Astrocyte (in vitro differentiated cells and primary cell): Measurements from ENCODE around the gene DPY19L3. TPM values are rescaled to one million over a fixed set of nuclear protein-coding genes. Genes with fewer than 3 reads are reported as not detected.
"Not testable (repeated sequence)": the region's sequence is repeated elsewhere in the genome, so short reads cannot be mapped to it uniquely, and the experiment has no call there.

ENCODE experiments used
- DNase-seq: peaks from one replicate; pipeline ENCODE4 v3.0.0-alpha.2; 2010; ENCODE audit warnings: low read depth
- FAIRE-seq: peaks from 2 replicates; lab custom pipeline; 2011; peaks lifted over from hg19 to GRCh38; lab: Jason Lieb, UNC
- H2AFZ ChIP-seq: 2 replicates; pipeline ENCODE4 v1.6.0; 2012; ENCODE audit warnings: low read depth, low read length, inconsistent platforms
- H3K27ac ChIP-seq: 2 replicates; pipeline ENCODE4 v1.5.1; 2011; ENCODE audit warnings: low read depth, low read length, inconsistent platforms
- H3K27me3 ChIP-seq: 2 replicates; pipeline ENCODE4 v1.6.0; 2011; ENCODE audit warnings: low read length, inconsistent platforms; ENCODE audit not compliant: insufficient read depth
- H3K36me3 ChIP-seq: 2 replicates; pipeline ENCODE4 v1.5.1; 2011; ENCODE audit warnings: low read length, inconsistent platforms; ENCODE audit not compliant: insufficient read depth
- H3K4me1 ChIP-seq: 2 replicates; pipeline ENCODE4 v1.5.1; 2011; ENCODE audit warnings: low read length, inconsistent platforms; ENCODE audit not compliant: insufficient read depth
- H3K4me2 ChIP-seq: 2 replicates; pipeline ENCODE4 v1.6.0; 2012; ENCODE audit warnings: low read length, inconsistent platforms
- H3K4me3 ChIP-seq: 2 replicates; pipeline ENCODE4 v1.5.1; 2011; ENCODE audit warnings: low read depth, mild to moderate bottlenecking, low read length, inconsistent platforms; ENCODE audit not compliant: insufficient read depth
- H3K79me2 ChIP-seq: 2 replicates; pipeline ENCODE4 v1.6.0; 2012; ENCODE audit warnings: mild to moderate bottlenecking, low read length, inconsistent platforms; ENCODE audit not compliant: insufficient read depth
- H3K9ac ChIP-seq: 2 replicates; pipeline ENCODE4 v1.6.0; 2012; ENCODE audit warnings: mild to moderate bottlenecking, low read length, inconsistent platforms
- H3K9me3 ChIP-seq: 2 replicates; pipeline ENCODE4 v1.5.1; 2012; ENCODE audit warnings: low read depth, mild to moderate bottlenecking, low read length, inconsistent platforms; ENCODE audit not compliant: insufficient read depth
- H4K20me1 ChIP-seq: 2 replicates; pipeline ENCODE4 v1.6.0; 2012; ENCODE audit warnings: low read length, inconsistent platforms; ENCODE audit not compliant: insufficient read depth
- H3K27ac Mint-ChIP-seq: one replicate; pipeline ENCODE4 v1.8.0; 2021; ENCODE audit warnings: mild to moderate bottlenecking, mixed read lengths; ENCODE audit not compliant: unreplicated experiment
- H3K27me3 Mint-ChIP-seq: one replicate; pipeline ENCODE4 v1.8.0; 2021; ENCODE audit warnings: low read depth, mixed read lengths; ENCODE audit not compliant: unreplicated experiment
- H3K36me3 Mint-ChIP-seq: one replicate; pipeline ENCODE4 v1.8.0; 2021; ENCODE audit warnings: low read depth, mixed read lengths; ENCODE audit not compliant: unreplicated experiment
- H3K4me1 Mint-ChIP-seq: one replicate; pipeline ENCODE4 v1.8.0; 2021; ENCODE audit warnings: low read depth, mixed read lengths; ENCODE audit not compliant: unreplicated experiment
- H3K4me3 Mint-ChIP-seq: one replicate; pipeline ENCODE4 v1.8.0; 2021; ENCODE audit warnings: mild to moderate bottlenecking, moderate library complexity, mixed read lengths; ENCODE audit not compliant: unreplicated experiment
- H3K9me3 Mint-ChIP-seq: one replicate; pipeline ENCODE4 v1.8.0; 2021; ENCODE audit warnings: mild to moderate bottlenecking, mixed read lengths; ENCODE audit not compliant: unreplicated experiment
- EZH2 ChIP-seq: IDR thresholded peaks from 2 replicates; pipeline ENCODE4 v1.6.1; 2012; ENCODE audit warnings: mild to moderate bottlenecking, low read length, inconsistent platforms; ENCODE audit not compliant: insufficient read depth
- total RNA-seq: library from RNA; stranded (reverse); gene quantifications from 2 replicates; pipeline ENCODE4 v1.2.1, GENCODE V29; 2021
- TF ChIP-seq, protein P1 (sequence below): IDR thresholded peaks from 2 replicates; pipeline ENCODE4 v1.5.1; 2011; ENCODE audit warnings: low read depth, mild to moderate bottlenecking, inconsistent platforms, low read length, moderate library complexity; ENCODE audit not compliant: insufficient read depth

The DPY19L3 gene
- total RNA-seq, 1 donor from 2014 or later, result 50.9 TPM

DNA sequence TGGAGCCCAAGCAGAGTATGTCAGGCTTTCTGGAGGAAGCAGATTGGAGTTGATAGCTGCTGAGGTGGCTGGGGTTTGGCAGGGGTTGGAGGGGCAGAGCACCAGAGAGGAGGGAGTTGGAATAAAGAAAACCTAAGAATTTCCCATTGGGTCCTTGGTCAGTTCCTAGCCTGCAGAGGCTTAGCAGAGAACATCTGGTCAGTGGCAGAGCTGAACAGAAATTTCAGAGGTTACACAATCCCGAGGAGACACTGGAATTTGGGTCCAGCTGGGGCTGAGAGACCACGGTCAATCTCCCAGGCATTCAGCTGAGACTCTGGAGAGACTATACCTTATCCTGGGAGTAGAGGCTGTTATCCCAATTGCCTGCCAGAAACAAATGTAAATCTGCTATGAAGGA lies 84.4 kb downstream of the DPY19L3 start:
- peaks cover 13% of the 10 kb centered on the region for H3K36me3 Mint-ChIP-seq
- H3K9me3 Mint-ChIP-seq, result peaks cover 3% of the 10 kb centered on the region
- Histone ChIP-seq H3K9me3 (peaks cover 3% of the 10 kb centered on the region), H2AFZ (no peak overlapping the region), H3K9ac (no peak overlapping the region), H3K79me2 (no peaks in the 10 kb centered on the region), H3K4me2 (no peak overlapping the region), H3K4me1 (no peaks in the 10 kb centered on the region), H3K36me3 (no peaks in the 10 kb centered on the region), H3K4me3 (no peak overlapping the region), H3K27me3 (no peaks in the 10 kb centered on the region), H3K27ac (no peak overlapping the region), H4K20me1 (no peaks in the 10 kb centered on the region)
- H3K27me3 Mint-ChIP-seq, result no peaks in the 10 kb centered on the region
- FAIRE-seq (no peak), DNase-seq (no peak)
- no peak overlapping the region for H3K27ac Mint-ChIP-seq
- H3K4me3 Mint-ChIP-seq, result no peak overlapping the region
- no peaks in the 10 kb centered on the region for H3K4me1 Mint-ChIP-seq
- TF ChIP-seq, protein P1, sequence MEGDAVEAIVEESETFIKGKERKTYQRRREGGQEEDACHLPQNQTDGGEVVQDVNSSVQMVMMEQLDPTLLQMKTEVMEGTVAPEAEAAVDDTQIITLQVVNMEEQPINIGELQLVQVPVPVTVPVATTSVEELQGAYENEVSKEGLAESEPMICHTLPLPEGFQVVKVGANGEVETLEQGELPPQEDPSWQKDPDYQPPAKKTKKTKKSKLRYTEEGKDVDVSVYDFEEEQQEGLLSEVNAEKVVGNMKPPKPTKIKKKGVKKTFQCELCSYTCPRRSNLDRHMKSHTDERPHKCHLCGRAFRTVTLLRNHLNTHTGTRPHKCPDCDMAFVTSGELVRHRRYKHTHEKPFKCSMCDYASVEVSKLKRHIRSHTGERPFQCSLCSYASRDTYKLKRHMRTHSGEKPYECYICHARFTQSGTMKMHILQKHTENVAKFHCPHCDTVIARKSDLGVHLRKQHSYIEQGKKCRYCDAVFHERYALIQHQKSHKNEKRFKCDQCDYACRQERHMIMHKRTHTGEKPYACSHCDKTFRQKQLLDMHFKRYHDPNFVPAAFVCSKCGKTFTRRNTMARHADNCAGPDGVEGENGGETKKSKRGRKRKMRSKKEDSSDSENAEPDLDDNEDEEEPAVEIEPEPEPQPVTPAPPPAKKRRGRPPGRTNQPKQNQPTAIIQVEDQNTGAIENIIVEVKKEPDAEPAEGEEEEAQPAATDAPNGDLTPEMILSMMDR, result no peak
- no peak for TF ChIP-seq EZH2

DNA sequence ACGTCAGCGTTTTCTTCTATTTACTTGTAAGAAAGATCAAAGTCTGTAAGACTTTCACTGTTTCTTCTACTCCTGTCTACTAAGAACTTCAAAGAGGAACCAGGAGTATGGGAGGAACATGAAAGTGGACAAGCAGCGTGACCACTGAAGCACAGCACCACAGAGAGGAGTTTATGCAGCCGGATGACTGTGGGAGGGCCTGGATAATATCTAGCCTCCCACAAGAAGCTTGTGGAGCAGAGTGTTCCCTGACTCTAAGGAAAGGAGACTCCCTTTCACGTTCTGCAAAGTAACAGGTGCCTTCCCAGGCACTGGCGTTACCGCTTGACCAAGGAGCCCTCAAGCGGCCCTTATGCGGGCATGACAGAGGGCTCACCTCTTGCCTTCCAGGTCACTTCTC lies 91.8 kb downstream of the DPY19L3 start:
- DNase-seq (no peak), FAIRE-seq (no peak)
- H3K9me3 ChIP-seq, result peaks cover 3% of the 10 kb centered on the region
- no peaks in the 10 kb centered on the region for H4K20me1 ChIP-seq
- no peak overlapping the region for H3K4me3 Mint-ChIP-seq
- no peaks in the 10 kb centered on the region for H3K79me2 ChIP-seq
- H2AFZ ChIP-seq, result no peak overlapping the region
- no peaks in the 10 kb centered on the region for H3K4me1 ChIP-seq
- H3K9me3 Mint-ChIP-seq, result no peaks in the 10 kb centered on the region
- H3K4me1 Mint-ChIP-seq, result no peaks in the 10 kb centered on the region
- H3K27ac Mint-ChIP-seq, result no peak overlapping the region
- H3K27ac ChIP-seq, result no peak overlapping the region
- no peaks in the 10 kb centered on the region for H3K36me3 Mint-ChIP-seq
- no peaks in the 10 kb centered on the region for H3K36me3 ChIP-seq
- TF ChIP-seq, protein P1, result no peak
- TF ChIP-seq EZH2, result no peak
- H3K9ac ChIP-seq, result no peak overlapping the region
- H3K4me3 ChIP-seq, result no peak overlapping the region
- H3K27me3 Mint-ChIP-seq, result peaks cover 9% of the 10 kb centered on the region
- H3K27me3 ChIP-seq, result no peaks in the 10 kb centered on the region
- H3K4me2 ChIP-seq, result no peak overlapping the region

DNA sequence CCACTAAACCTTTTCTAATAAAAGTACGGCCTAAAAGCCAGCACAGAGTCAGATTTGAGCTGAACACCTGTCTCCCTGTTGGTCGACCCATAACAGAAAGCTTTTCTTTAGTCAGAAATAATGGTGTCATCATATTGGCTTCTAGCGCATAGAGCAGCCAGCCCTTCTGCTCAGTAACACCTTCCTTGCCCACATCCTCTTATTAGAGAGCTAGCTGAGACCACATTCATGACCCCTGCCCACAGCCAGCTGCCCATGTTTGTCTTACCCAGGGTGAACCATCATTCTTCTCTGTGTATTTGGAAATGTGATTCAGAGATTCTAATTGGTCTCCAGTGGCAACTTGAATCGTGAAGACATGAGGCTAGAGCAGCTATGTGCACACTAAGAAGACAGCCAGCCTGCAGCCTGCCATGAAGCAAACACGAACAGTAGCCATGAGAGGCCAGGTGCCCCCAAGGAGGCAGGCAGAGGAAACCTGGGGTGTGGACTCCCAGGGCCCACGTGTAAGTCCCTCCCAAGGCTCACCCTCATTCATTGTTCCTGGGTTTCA lies 93.2 kb downstream of the DPY19L3 start:
- peaks cover 9% of the 10 kb centered on the region for H3K27me3 Mint-ChIP-seq
- Histone ChIP-seq H3K4me2 (no peak overlapping the region), H3K27me3 (no peaks in the 10 kb centered on the region), H3K4me1 (no peaks in the 10 kb centered on the region), H4K20me1 (no peaks in the 10 kb centered on the region), H3K36me3 (no peaks in the 10 kb centered on the region), H3K27ac (no peak overlapping the region), H3K79me2 (no peaks in the 10 kb centered on the region), H3K4me3 (no peak overlapping the region), H3K9ac (no peak overlapping the region), H3K9me3 (peaks cover 3% of the 10 kb centered on the region), H2AFZ (no peak overlapping the region)
- no peak for TF ChIP-seq EZH2
- TF ChIP-seq, protein P1, result no peak
- DNase-seq (no peak), FAIRE-seq (no peak)
- H3K4me1 Mint-ChIP-seq, result no peaks in the 10 kb centered on the region
- H3K9me3 Mint-ChIP-seq, result no peaks in the 10 kb centered on the region
- H3K27ac Mint-ChIP-seq, result no peak overlapping the region
- no peaks in the 10 kb centered on the region for H3K36me3 Mint-ChIP-seq
- H3K4me3 Mint-ChIP-seq, result no peak overlapping the region

DNA sequence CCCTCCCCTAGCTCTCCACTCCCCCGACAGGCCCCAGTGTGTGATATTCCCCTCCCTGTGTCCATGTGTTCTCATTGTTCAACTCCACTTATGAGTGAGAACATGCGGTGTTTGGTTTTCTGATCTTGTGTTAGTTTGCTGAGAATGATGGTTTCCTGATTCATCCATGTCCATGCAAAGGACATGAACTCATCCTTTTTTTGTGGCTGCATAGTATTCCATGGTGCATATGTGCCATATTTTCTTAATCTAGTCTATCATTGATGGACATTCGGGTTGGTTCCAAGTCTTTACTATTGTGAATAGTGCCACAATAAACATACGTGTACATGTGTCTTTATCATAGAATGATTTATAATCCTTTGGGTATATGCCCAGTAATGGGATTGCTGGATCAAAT lies 106.9 kb downstream of the DPY19L3 start:
- not testable (repeated sequence) for DNase-seq, H3K9me3 Mint-ChIP-seq, H3K79me2 ChIP-seq, H3K36me3 ChIP-seq, FAIRE-seq, H3K9ac ChIP-seq, H3K4me1 Mint-ChIP-seq, H4K20me1 ChIP-seq, H2AFZ ChIP-seq, H3K27ac ChIP-seq, H3K27ac Mint-ChIP-seq, H3K9me3 ChIP-seq, H3K4me1 ChIP-seq, H3K4me3 Mint-ChIP-seq, H3K4me2 ChIP-seq, H3K36me3 Mint-ChIP-seq, H3K4me3 ChIP-seq, H3K27me3 Mint-ChIP-seq, H3K27me3 ChIP-seq
